ENCODE measurements around the gene ANKRD2. TPM values are rescaled to one million over a fixed set of nuclear protein-coding genes. Genes with fewer than 3 reads are reported as not detected.
"Not testable (repeated sequence)": the region's sequence is repeated elsewhere in the genome, so short reads cannot be mapped to it uniquely, and the experiment has no call there.

ANKRD2 gene
- total RNA-seq, 1 experiment from 2014 or later = not detected

DNA sequence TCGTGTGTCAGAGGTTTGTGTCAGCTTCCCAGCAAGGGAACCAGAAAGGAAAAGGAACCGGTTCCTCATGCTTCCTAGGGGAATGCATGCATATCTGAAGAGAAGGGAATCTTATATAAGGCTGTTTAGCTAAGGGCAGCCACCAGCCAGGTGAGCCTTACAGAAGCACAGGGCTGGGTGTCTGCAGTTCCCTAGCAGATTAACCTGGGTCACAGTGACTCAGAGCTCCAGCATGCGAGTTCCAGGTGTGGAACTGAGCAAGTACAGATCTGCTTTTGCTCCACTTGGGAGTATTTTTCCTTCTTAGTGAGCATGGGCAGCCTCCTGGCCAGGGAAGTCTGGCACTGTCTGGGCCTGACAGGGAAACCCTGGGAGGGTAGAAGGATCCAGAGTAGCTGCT, 957 bp upstream of the ANKRD2 start:
- DNase-seq (ENCODE audit: low read depth) = no peak

DNA sequence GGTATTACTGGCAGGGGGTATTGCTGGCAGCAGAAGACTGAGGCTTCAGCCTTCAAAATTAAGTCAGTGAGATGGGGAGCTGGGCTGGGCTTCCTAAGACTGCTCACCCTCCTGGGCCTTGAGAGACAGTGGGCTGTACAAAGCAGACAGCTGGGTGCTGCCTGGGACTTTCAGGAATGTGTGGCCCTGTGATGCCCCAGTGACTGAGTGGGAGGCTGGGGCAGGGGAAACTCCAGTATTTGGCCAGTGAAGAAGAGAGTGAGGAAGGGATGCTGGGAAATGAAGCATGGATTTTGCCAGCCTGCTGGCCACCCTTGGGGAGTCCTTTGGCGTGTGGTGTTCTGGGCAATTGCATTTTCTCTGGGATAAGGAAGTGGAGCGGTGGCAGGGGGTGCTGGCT, 442 bp downstream of the ANKRD2 start:
- no peak for DNase-seq (ENCODE audit: low read depth)

GRCh38 chr10:97573672-97574071, 1.1 kb downstream of the ANKRD2 start:
- no peak for DNase-seq (ENCODE audit: low read depth)

- peak; percentile 99 for DNase-seq (ENCODE audit: low read depth)
Measured at GRCh38 chr10:97574374-97575126, 2.0 kb downstream of the ANKRD2 start.

GRCh38 chr10:97575127-97575668, 2.6 kb downstream of the ANKRD2 start:
- DNase-seq (ENCODE audit: low read depth) = no peak

- not testable (repeated sequence) for DNase-seq (ENCODE audit: low read depth)
Measured at GRCh38 chr10:97576487-97576886, 3.9 kb downstream of the ANKRD2 start.

GRCh38 chr10:97577701-97578100, 5.1 kb downstream of the ANKRD2 start:
- no peak for DNase-seq (ENCODE audit: low read depth)

- no peak for DNase-seq (ENCODE audit: low read depth)
Measured at GRCh38 chr10:97578171-97578844, 5.7 kb downstream of the ANKRD2 start.

GRCh38 chr10:97580421-97581367, 8.1 kb downstream of the ANKRD2 start:
- DNase-seq (ENCODE audit: low read depth) = no peak

DNA sequence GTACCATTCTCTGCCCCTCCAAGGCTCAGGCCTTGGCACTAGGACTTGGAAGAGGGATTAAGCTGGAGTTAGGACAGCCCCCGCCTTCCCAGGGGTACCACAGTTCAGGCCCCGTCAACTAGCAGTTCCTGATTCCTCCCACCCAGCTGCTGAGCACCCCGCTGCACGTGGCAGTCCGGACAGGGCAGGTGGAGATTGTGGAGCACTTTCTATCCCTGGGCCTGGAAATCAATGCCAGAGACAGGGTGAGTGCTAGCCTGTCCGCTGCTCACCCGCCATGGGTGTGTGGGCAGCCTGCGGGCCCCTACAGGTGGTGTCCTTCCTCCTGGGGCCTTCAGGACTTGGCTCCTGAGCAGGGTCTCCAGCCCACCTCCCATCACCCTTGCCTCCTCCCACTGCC, 9.6 kb downstream of the ANKRD2 start:
- no peak for DNase-seq (ENCODE audit: low read depth)

DNA sequence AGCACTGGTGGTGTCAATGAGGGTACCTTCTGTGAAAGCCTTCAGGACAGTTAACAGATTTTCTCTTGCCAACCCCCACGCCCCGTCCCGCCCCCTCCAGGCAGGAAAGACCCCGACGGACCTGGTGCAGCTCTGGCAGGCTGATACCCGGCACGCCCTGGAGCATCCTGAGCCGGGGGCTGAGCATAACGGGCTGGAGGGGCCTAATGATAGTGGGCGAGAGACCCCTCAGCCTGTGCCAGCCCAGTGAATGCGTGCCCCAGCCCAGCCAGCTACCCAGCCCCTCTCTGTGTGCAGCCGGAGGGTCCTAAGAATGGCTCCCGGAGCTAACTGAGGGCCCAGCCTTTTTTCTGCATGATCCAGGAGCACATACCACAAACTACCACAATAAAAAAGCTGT, 10.9 kb downstream of the ANKRD2 start:
- no peak for DNase-seq (ENCODE audit: low read depth)

GRCh38 chr10:97584060-97584797, 11.7 kb downstream of the ANKRD2 start, which contains the start of gene HOGA1:
HOGA1 (plus strand) TSS chr10:97584389; CDS start chr10:97584704, 315 bp downstream.
- peak; percentile 58 for DNase-seq (ENCODE audit: low read depth)

GRCh38 chr10:97584798-97585438, 12.3 kb downstream of the ANKRD2 start:
- no peak for DNase-seq (ENCODE audit: low read depth)

DNA sequence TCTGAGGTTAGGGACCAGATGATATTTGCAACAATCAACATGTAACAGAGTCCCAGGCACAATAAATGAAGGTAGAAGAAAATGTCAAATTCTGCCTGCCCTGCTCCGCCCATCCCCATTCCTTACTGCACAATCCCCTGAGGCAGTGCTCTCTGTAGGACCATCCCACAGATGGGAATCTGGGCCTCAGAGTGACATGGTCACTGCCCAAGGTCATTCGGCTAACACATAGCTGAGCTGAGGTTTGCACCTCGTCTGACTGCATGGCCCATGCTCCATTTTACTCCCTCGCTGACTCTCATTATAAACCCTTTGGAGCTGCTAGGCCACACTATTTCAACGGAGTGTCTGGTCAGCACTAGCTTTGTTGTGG, 12.8 kb downstream of the ANKRD2 start:
- no peak for DNase-seq (ENCODE audit: low read depth)

GRCh38 chr10:97587183-97587582, 14.6 kb downstream of the ANKRD2 start:
- no peak for DNase-seq (ENCODE audit: low read depth)

- no peak for DNase-seq (ENCODE audit: low read depth)
Measured at GRCh38 chr10:97589479-97589878, 16.9 kb downstream of the ANKRD2 start, which contains the start of gene C10orf62. C10orf62 (plus strand) TSS chr10:97589721; CDS start chr10:97589898, 177 bp downstream.

DNA sequence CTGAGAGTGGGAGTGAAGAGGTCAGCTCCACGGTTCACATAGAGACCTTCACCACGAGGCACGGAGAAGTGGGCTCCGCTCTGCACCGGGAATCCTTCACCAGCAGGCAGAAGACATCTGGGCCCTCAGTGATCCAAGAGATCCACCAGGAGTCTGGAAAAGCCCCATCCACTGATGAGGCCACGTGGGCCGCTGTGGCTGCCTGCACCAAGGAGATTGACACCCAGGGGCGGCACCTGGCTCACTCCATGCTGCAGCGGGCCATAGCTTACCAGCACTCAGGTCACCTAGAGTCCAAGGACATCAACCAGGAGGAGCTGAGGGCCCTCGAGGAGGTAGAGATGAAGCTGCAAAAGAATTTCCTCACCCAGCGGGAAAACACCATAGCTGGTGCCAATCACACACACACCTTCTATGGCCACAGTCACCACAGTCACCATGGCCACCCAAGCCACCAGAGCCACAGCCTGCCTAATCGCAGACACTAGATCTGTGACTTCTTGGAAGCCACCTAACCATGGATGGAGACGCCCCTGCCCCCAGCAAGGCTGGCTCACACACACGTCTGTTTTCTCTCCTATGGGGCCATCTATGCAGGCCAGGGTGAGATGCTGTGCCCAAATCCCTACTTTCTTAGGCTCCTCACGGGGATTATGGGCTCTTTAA, 17.6 kb downstream of the ANKRD2 start:
- no peak for DNase-seq (ENCODE audit: low read depth)

DNA sequence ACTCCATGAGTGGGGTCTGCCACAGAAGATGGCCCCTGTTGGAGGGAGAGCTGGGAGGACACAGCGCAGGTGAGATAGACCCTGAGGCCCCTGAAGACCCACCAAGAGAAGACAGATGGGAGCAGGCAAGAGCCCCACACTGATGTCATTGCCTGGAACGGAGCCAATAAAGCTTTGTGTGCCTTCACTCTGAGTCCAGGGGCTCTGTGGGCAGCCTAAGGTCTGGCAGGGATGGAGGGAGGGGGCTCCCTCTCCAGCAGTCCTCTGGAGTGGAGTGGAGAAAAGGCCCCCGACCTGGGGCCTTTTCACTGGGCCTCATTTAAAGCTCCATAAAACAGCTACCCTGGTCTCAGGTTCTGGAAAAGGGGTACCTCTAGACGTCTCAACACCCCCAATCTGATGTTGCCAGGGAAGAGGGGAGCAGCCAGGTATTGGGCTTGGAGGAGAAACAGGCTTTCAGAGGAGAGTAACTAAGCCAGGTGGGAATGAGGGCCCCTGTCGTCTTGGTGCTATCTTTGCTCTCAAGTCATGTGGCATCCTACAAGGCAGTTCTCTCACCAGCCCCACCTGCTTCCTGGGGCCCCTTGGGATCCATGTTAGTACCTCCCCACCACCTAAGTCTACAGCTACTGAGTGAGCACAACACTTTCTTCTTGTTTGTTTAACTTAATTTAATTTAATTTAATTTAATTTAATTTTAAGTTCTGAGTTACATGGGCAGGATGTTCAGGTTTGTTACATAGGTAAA, 18.3 kb downstream of the ANKRD2 start:
- DNase-seq (ENCODE audit: low read depth) = no peak

- DNase-seq (ENCODE audit: low read depth) = no peak
Measured at GRCh38 chr10:97593421-97593820, 20.8 kb downstream of the ANKRD2 start.
